ENCODE results near the gene P4HA2. TPM values are rescaled to one million over a fixed set of nuclear protein-coding genes. Genes with fewer than 3 reads are reported as not detected.

The P4HA2 gene
- polyA plus RNA-seq, 1 donor, result 52.5 TPM

Other genes starting within 250 kb of the P4HA2 start
- 0.34 TPM for gene ACSL6, start 216.2 kb downstream of the P4HA2 start, polyA plus RNA-seq (ENCODE audit: insufficient read length)
- gene IL3, start 167.2 kb downstream of the P4HA2 start, polyA plus RNA-seq (ENCODE audit: insufficient read length), result not detected
- gene CSF2, start 154.1 kb downstream of the P4HA2 start, polyA plus RNA-seq (ENCODE audit: insufficient read length), result not detected
- gene PDLIM4, start 29.8 kb upstream of the P4HA2 start, polyA plus RNA-seq (ENCODE audit: insufficient read length), result 51.7 TPM
- gene SLC22A4, start 66.5 kb upstream of the P4HA2 start, polyA plus RNA-seq (ENCODE audit: insufficient read length), result 3.2 TPM
- 7.3 TPM for gene SLC22A5, start 141.9 kb upstream of the P4HA2 start, polyA plus RNA-seq (ENCODE audit: insufficient read length)

Measured in hindlimb muscle (tissue), 1 donor.